Nasal cavity respiratory epithelium epithelial cell of viscerocranial mucosa (primary cell): ENCODE data around the gene OR10G7. TPM values are rescaled to one million over a fixed set of nuclear protein-coding genes. Genes with fewer than 3 reads are reported as not detected.

Experiments
- total RNA-seq: library from RNA; depleted of rRNA; stranded (reverse); fragments of >200 nt; gene quantifications from 2 replicates; pipeline ENCODE4 v1.2.3, GENCODE V29; 2014

OR10G7 gene
- total RNA-seq = not detected in 2 replicates

DNA sequence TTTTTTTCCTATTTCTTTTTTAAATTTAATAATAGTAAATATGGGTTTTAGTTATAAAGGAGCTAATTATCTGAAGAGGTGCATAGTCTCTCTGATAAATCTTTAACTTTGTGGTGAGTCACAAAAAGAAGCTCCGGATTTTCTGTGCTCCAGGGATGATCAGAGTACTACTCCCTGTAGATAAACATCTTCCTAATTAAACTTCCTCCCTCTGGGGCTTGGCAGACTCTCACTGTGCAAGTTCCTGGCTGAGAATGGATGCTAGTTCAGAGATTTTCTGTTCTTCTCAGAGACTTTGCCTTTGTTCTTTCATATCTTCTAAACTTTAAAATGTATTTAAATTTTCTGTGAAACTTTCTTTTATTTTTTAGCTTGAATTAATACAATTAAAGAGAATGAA lies at the start of gene OR10G7:
OR10G7 (minus strand) TSS at position 72 of the 400 bp plus-strand sequence. CDS start 2,324 bp downstream, outside the sequence.

DNA sequence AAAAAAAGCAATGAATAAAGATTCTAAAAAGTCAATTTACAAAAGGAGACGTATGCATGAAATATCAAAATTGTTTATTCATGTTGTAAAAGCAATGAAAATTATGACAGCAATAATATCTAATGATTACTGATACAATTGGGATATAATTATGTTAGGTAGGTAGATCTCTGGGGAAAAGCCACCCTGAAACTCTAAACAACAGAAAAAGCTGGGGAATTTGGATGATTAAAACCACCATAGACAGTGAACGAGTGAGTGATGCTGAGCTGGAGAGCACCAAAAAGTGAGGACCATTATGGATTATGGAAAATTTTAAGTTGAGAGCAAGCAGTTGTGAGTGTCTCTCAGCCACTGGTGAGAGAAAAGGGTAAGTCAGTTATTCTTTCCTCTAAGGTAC lies 14.6 kb downstream of the OR10G7 start, which contains the start of gene OR10G8:
OR10G8 (plus strand) TSS at position 301 of the 400 bp plus-strand sequence. CDS start 2,825 bp downstream, outside the sequence.

GRCh38 chr11:124012697-124013096 lies 28.4 kb downstream of the OR10G7 start, which contains the start of gene OR10G4:
OR10G4 (plus strand) TSS chr11:124012997; CDS start chr11:124015575, 2,578 bp downstream.

DNA sequence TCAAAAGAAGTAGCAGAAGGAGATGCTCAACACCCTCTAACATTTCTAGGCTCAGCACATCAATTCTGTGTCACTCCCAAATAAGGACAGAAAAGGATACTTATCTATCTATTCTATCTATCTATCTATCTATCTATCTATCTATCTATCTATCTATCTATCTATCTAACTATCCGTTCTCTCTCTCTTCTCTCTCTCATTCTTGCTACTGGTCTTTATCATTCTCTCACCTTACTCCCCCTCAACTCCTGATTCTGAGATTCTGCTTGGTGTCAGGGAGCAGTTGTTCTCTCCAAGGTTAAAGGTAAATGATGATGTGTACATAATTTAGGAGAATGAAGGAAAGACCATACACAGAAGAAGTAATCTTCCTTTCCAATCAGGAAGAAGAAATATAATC lies 46.0 kb downstream of the OR10G7 start, which contains the start of gene OR10G6:
OR10G6 (minus strand) TSS at position 43 of the 400 bp plus-strand sequence; CDS start at position 43, 0 bp downstream.

Other genes starting within 250 kb of the OR10G7 start
- gene OR6M1, start 235.0 kb downstream of the OR10G7 start, total RNA-seq = not detected in 2 replicates
- not detected in 2 replicates for gene TMEM225, start 155.7 kb downstream of the OR10G7 start, total RNA-seq
- gene OR8D4, start 139.2 kb downstream of the OR10G7 start, total RNA-seq = not detected in 2 replicates
- gene OR4D5, start 101.7 kb downstream of the OR10G7 start, total RNA-seq = not detected in 2 replicates
- under 0.01 TPM in 1 of 2 replicates, not detected in the other for gene OR6T1, start 97.5 kb downstream of the OR10G7 start, total RNA-seq
- not detected in 2 replicates for gene OR10S1, start 63.5 kb downstream of the OR10G7 start, total RNA-seq
- gene OR10G6, start 46.2 kb downstream of the OR10G7 start, total RNA-seq = not detected in 2 replicates
- not detected in 2 replicates for gene OR10G4, start 28.3 kb downstream of the OR10G7 start, total RNA-seq
- not detected in 2 replicates for gene OR10G9, start 18.3 kb downstream of the OR10G7 start, total RNA-seq
- gene OR10G8, start 14.5 kb downstream of the OR10G7 start, total RNA-seq = not detected in 2 replicates
- 16.7 and 40.6 TPM in 2 replicates for gene VWA5A, start 74.1 kb upstream of the OR10G7 start, total RNA-seq
- gene OR10D3, start 142.0 kb upstream of the OR10G7 start, total RNA-seq = not detected in 2 replicates
- gene OR8G1, start 199.8 kb upstream of the OR10G7 start, total RNA-seq = not detected in 2 replicates
- not detected in 2 replicates for gene OR8G5, start 215.1 kb upstream of the OR10G7 start, total RNA-seq